ENCODE results near the gene AK8. TPM values are rescaled to one million over a fixed set of nuclear protein-coding genes. Genes with fewer than 3 reads are reported as not detected.

The AK8 gene
- polyA plus RNA-seq, 1 experiment, result 0.53 TPM

DNA sequence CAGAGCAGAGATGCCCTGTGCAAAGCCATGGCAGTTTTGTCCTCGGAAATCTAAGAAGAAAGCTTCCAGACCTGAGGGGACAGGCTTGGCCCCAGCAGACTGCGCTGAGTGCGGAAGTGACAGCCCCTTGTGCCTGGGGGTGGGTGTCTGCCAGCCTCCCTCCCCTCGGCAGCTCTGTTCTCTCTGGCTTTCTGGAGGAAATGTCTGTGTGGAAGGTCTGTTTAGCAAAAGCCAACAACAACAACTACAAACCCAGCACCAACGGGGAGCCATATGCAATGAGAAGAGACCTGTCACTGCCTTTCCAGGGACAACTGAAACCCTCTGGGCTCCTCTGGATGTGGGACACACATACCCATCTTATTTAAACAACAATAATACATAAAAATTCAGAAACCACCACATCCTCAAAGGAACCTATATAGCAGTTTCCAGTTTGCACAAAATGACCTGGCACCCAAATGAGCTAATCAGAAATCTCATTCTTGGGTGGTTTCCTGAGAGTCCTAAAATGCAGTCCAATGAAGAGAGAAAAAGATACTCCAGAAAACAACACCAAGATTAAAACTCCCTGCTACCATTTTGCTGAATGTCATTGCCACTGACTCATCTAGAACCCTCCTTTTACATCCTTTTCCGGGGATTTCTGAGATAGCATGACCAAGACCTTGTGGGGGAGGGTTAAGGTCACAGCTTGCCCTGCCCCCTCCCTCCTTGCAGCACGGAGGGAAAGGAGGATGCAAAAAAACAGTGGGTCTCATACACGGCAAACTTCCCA, 97.7 kb downstream of the AK8 start:
- DNase-seq (ENCODE audit: low read depth), result no peak
- ChIA-PET CTCF (no interaction called here), POLR2A (no interaction called here)
- Histone ChIP-seq H3K4me3 (ENCODE audit: low read depth, low read length) (no peak overlapping the region), H3K27me3 (ENCODE audit: control insufficient read depth, insufficient read depth, low read length) (peaks cover 7% of the 10 kb centered on the region), H3K36me3 (ENCODE audit: control insufficient read depth, insufficient read depth, low read length) (no peaks in the 10 kb centered on the region)
- TF ChIP-seq, protein P1, sequence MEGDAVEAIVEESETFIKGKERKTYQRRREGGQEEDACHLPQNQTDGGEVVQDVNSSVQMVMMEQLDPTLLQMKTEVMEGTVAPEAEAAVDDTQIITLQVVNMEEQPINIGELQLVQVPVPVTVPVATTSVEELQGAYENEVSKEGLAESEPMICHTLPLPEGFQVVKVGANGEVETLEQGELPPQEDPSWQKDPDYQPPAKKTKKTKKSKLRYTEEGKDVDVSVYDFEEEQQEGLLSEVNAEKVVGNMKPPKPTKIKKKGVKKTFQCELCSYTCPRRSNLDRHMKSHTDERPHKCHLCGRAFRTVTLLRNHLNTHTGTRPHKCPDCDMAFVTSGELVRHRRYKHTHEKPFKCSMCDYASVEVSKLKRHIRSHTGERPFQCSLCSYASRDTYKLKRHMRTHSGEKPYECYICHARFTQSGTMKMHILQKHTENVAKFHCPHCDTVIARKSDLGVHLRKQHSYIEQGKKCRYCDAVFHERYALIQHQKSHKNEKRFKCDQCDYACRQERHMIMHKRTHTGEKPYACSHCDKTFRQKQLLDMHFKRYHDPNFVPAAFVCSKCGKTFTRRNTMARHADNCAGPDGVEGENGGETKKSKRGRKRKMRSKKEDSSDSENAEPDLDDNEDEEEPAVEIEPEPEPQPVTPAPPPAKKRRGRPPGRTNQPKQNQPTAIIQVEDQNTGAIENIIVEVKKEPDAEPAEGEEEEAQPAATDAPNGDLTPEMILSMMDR (IDR thresholded peaks at IDR 0.05; ENCODE audit: insufficient read depth, low read depth, low read length), result no peak

GRCh38 chr9:132776891-132777290, 101.2 kb downstream of the AK8 start:
- POLR2A ChIA-PET, result no interaction called here
- peaks cover 5% of the 10 kb centered on the region for H3K27me3 ChIP-seq (ENCODE audit: control insufficient read depth, insufficient read depth, low read length)
- TF ChIP-seq, protein P1 (IDR thresholded peaks at IDR 0.05; ENCODE audit: insufficient read depth, low read depth, low read length), result no peak
- DNase-seq (ENCODE audit: low read depth), result no peak
- H3K36me3 ChIP-seq (ENCODE audit: control insufficient read depth, insufficient read depth, low read length), result no peaks in the 10 kb centered on the region
- CTCF ChIA-PET, result no interaction called here
- no peak overlapping the region for H3K4me3 ChIP-seq (ENCODE audit: low read depth, low read length)

DNA sequence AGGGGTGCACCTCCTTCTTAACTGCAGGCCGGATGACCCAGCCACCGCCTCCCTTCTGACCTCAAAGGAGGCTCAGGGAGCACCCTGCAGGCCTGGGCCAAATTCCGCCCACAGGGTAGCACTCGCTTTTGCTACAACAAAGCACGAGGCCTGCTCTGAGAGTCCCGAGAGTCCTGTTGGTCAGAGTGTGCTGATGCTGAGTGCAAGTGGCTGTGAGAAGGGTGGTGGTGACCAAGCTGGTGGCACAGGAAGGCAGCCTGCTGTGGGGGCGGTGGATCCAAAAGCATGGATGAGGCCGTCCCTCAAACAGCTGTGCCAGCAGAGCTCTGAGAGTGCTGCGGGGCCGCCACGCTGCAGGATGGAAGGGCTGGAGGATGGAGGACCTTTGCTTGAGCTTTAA, 101.8 kb downstream of the AK8 start:
- no peaks in the 10 kb centered on the region for H3K36me3 ChIP-seq (ENCODE audit: control insufficient read depth, insufficient read depth, low read length)
- no peak for DNase-seq (ENCODE audit: low read depth)
- ChIA-PET CTCF (no interaction called here), POLR2A (no interaction called here)
- TF ChIP-seq, protein P1 (IDR thresholded peaks at IDR 0.05; ENCODE audit: insufficient read depth, low read depth, low read length), result no peak
- no peak overlapping the region for H3K4me3 ChIP-seq (ENCODE audit: low read depth, low read length)
- H3K27me3 ChIP-seq (ENCODE audit: control insufficient read depth, insufficient read depth, low read length), result peaks cover 5% of the 10 kb centered on the region

DNA sequence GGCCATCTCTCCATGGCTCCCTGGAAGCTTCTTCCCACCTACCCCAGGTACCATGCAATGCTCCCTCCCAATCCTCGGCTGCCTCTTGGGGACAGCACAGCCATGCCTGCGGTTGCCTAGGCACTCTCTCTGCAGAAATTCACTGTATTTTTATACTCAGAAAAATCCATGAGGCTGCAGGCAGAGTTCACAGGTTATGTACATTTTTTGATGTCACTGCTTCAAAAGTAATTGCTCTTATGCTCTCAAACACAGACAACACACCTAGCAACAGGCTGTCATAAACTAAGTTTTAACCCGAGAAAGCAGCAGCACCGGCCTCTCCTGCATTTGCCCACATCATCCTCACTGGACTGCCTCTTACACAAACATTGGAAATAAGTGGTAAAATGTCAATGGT, 102.4 kb downstream of the AK8 start:
- DNase-seq (ENCODE audit: low read depth), result no peak
- POLR2A ChIA-PET, result no interaction called here
- Histone ChIP-seq H3K4me3 (ENCODE audit: low read depth, low read length) (no peak overlapping the region), H3K36me3 (ENCODE audit: control insufficient read depth, insufficient read depth, low read length) (no peaks in the 10 kb centered on the region), H3K27me3 (ENCODE audit: control insufficient read depth, insufficient read depth, low read length) (peaks cover 5% of the 10 kb centered on the region)
- CTCF ChIA-PET, result no interaction called here
- TF ChIP-seq, protein P1 (IDR thresholded peaks at IDR 0.05; ENCODE audit: insufficient read depth, low read depth, low read length), result no peak

GRCh38 chr9:132774886-132775285, 103.2 kb downstream of the AK8 start:
- no peak for DNase-seq (ENCODE audit: low read depth)
- ChIA-PET POLR2A (no interaction called here), CTCF (no interaction called here)
- no peak overlapping the region for H3K4me3 ChIP-seq (ENCODE audit: low read depth, low read length)
- peaks cover 4% of the 10 kb centered on the region; the same call in 1 of the 2 replicates for H3K27me3 ChIP-seq (ENCODE audit: control insufficient read depth, insufficient read depth, low read length)
- H3K36me3 ChIP-seq (ENCODE audit: control insufficient read depth, insufficient read depth, low read length), result no peaks in the 10 kb centered on the region
- TF ChIP-seq, protein P1 (IDR thresholded peaks at IDR 0.05; ENCODE audit: insufficient read depth, low read depth, low read length), result no peak
